ENCODE results near the gene SASS6.
A peak's percentile ranks its signal among the peaks of the same experiment; 100 is the strongest.

SASS6 gene

GRCh38 chr1:100039591-100039990 is 93.1 kb downstream of the SASS6 start:
- DNase-seq (ENCODE audit: low read depth) = no peak

GRCh38 chr1:100038660-100039287 is 94.0 kb downstream of the SASS6 start:
- peak; percentile 29 for DNase-seq (ENCODE audit: low read depth)

- DNase-seq (ENCODE audit: low read depth) = peak; percentile 81
Measured at GRCh38 chr1:100037927-100038659, 94.6 kb downstream of the SASS6 start.

- DNase-seq (ENCODE audit: low read depth) = no peak
Measured at GRCh38 chr1:100037656-100037926, 95.1 kb downstream of the SASS6 start.

- DNase-seq (ENCODE audit: low read depth) = no peak
Measured at GRCh38 chr1:100036718-100037655, 95.7 kb downstream of the SASS6 start.

- DNase-seq (ENCODE audit: low read depth) = no peak
Measured at GRCh38 chr1:100035214-100035613, 97.5 kb downstream of the SASS6 start.

- DNase-seq (ENCODE audit: low read depth) = no peak
Measured at GRCh38 chr1:100034470-100034869, 98.3 kb downstream of the SASS6 start.
